ENCODE data around the gene WEE2. TPM values are rescaled to one million over a fixed set of nuclear protein-coding genes. Genes with fewer than 3 reads are reported as not detected.
"Not testable (repeated sequence)": the region's sequence is repeated elsewhere in the genome, so short reads cannot be mapped to it uniquely, and the experiment has no call there.

Gene WEE2
- total RNA-seq, 1 experiment from 2014 or later: not detected

- not testable (repeated sequence) for DNase-seq (ENCODE audit: low read depth)
Measured at GRCh38 chr7:141770083-141770583, 62.0 kb downstream of the WEE2 start.

GRCh38 chr7:141776374-141776773 lies 68.2 kb downstream of the WEE2 start, which contains the start of gene TAS2R4:
TSS of gene TAS2R4 (plus strand) at chr7:141776674. CDS start at chr7:141778489, 1,815 bp downstream.
- DNase-seq (ENCODE audit: low read depth): no peak

Other genes starting within 250 kb of the WEE2 start
- 30.9 and 31.1 TPM in 2 replicates for gene AGK, start 156.9 kb upstream of the WEE2 start, total RNA-seq (2014; rRNA removed)
- gene DENND11, start 6.2 kb upstream of the WEE2 start, total RNA-seq (2014; rRNA removed): 1.9 and 2.3 TPM in 2 replicates
- gene SSBP1, start 30.0 kb downstream of the WEE2 start, total RNA-seq (2014; rRNA removed): 314 and 326 TPM in 2 replicates
- gene TAS2R3, start 55.7 kb downstream of the WEE2 start, total RNA-seq (2014; rRNA removed): 0.19 and 0.34 TPM in 2 replicates
- 0.06 and 0.34 TPM in 2 replicates for gene TAS2R4, start 68.3 kb downstream of the WEE2 start, total RNA-seq (2014; rRNA removed)
- gene TAS2R5, start 81.9 kb downstream of the WEE2 start, total RNA-seq (2014; rRNA removed): not detected in 2 replicates
- gene PRSS37, start 133.1 kb downstream of the WEE2 start, total RNA-seq (2014; rRNA removed): not detected in 2 replicates
- not detected in 2 replicates for gene OR9A4, start 208.0 kb downstream of the WEE2 start, total RNA-seq (2014; rRNA removed)
- gene CLEC5A, start 238.6 kb downstream of the WEE2 start, total RNA-seq (2014; rRNA removed): not detected in 2 replicates